K562 (cell line): Measurements from ENCODE around the gene RCSD1. TPM values are rescaled to one million over a fixed set of nuclear protein-coding genes. Genes with fewer than 3 reads are reported as not detected.

Source experiments
- ARID1B ChIP-seq: fragments of 450-650 bp; IDR thresholded peaks from 2 replicates; pipeline ENCODE4 v1.6.1; 2016; ENCODE audit warnings: antibody characterized with exemption, mild to moderate bottlenecking, inconsistent platforms
- BRD9 ChIP-seq: fragments of 450-650 bp; IDR thresholded peaks from 2 replicates; pipeline ENCODE4 v1.6.1; 2018; ENCODE audit warnings: low read depth; ENCODE audit not compliant: partially characterized antibody
- COPS2 ChIP-seq: fragments of 450-650 bp; conservative IDR thresholded peaks from 2 replicates; pipeline ENCODE4 v1.6.1; 2016; ENCODE audit warnings: mild to moderate bottlenecking, moderate library complexity
- FOSL1 ChIP-seq: fragments of 200-800 bp; sonication (Bioruptor generic); conservative IDR thresholded peaks from 2 replicates; pipeline ENCODE4 v1.6.1; 2016; ENCODE audit warnings: missing genetic modification characterization, missing compliant biosample characterization
- HDAC6 ChIP-seq: IDR thresholded peaks from 2 replicates; pipeline ENCODE4 v1.6.1; 2012; ENCODE audit warnings: low read depth, mild to moderate bottlenecking, control low read depth, inconsistent platforms, low read length, moderate library complexity
- HMG20B ChIP-seq: fragments of 250-450 bp; sonication (Bioruptor Pico); IDR thresholded peaks from 2 replicates; pipeline ENCODE4 v1.5.0; 2021; ENCODE audit warnings: mild to moderate bottlenecking
- KAT8 ChIP-seq: fragments of 450-650 bp; IDR thresholded peaks from 2 replicates; pipeline ENCODE4 v1.6.1; 2016; ENCODE audit warnings: low read depth, mild to moderate bottlenecking
- KDM1A ChIP-seq, 2 experiments: fragments of 450-650 bp; IDR thresholded peaks; 2 replicates each; pipeline ENCODE4 v1.6.1; 2016; ENCODE audit warnings: mild to moderate bottlenecking in 2 of 2
- L3MBTL2 ChIP-seq: fragments of 450-650 bp; IDR thresholded peaks from 2 replicates; pipeline ENCODE4 v1.6.1; 2016; ENCODE audit warnings: mild to moderate bottlenecking, moderate library complexity
- LEF1 ChIP-seq: fragments of 450-650 bp; IDR thresholded peaks from 2 replicates; pipeline ENCODE4 v1.6.1; 2016; ENCODE audit warnings: mild to moderate bottlenecking
- NCOA1 ChIP-seq: fragments of 450-650 bp; IDR thresholded peaks from 2 replicates; pipeline ENCODE4 v1.6.1; 2016; ENCODE audit warnings: low read depth
- NFE2 ChIP-seq: IDR thresholded peaks from 2 replicates; pipeline ENCODE4 v1.6.1; 2014; ENCODE audit warnings: antibody characterized with exemption, low read depth
- NFIC ChIP-seq: fragments of 450-650 bp; IDR thresholded peaks from 2 replicates; pipeline ENCODE4 v1.6.1; 2017; ENCODE audit warnings: mild to moderate bottlenecking, inconsistent platforms
- NUFIP1 ChIP-seq: fragments of 450-650 bp; IDR thresholded peaks from 2 replicates; pipeline ENCODE4 v1.6.1; 2018; ENCODE audit not compliant: partially characterized antibody
- PHF21A ChIP-seq: fragments of 450-650 bp; IDR thresholded peaks from 2 replicates; pipeline ENCODE4 v1.6.1; 2017; ENCODE audit warnings: low read depth, borderline replicate concordance
- PTRF ChIP-seq: fragments of 450-650 bp; IDR thresholded peaks from 2 replicates; pipeline ENCODE4 v1.6.1; 2016; ENCODE audit warnings: mild to moderate bottlenecking, missing genetic modification characterization, missing compliant biosample characterization
- RHOXF2B ChIP-seq: fragments of 250-450 bp; sonication (Bioruptor Pico); conservative IDR thresholded peaks from 2 replicates; pipeline ENCODE4 v1.5.1; 2021
- TARDBP ChIP-seq: fragments of 450-650 bp; IDR thresholded peaks from 2 replicates; pipeline ENCODE4 v1.6.1; 2016
- TEAD2 ChIP-seq: fragments of 450-650 bp; IDR thresholded peaks from 2 replicates; pipeline ENCODE4 v1.6.1; 2016; ENCODE audit warnings: missing genetic modification characterization, control low read depth, missing compliant biosample characterization
- XRCC5 ChIP-seq: fragments of 200-400 bp; formaldehyde crosslinking; IDR thresholded peaks from 2 replicates; pipeline ENCODE4 v1.6.1; 2017; ENCODE audit warnings: low read depth, mild to moderate bottlenecking, low read length
- polyA plus RNA-seq, 8 experiments: library from polyadenylated mRNA; depleted of rRNA in 4 of 8; stranded (reverse) in 5 of 8; unstranded in 3 of 8; fragments of >200 nt; fragmentation: Nextera tagmentation in 2 of 8; fragmentation: Illumina TruSeq in 1 of 8; extraction: Ambion mirVana in 2 of 8; extraction: Trizol in 1 of 8; gene quantifications; 2 replicates each; pipeline versions ENCODE4 v1.2.1 to v1.2.3, GENCODE V29; 2011 to 2014; ENCODE audit warnings: inconsistent platforms in 1 of 8, missing spikeins in 1 of 8
- total RNA-seq, 7 experiments: library from RNA; depleted of rRNA in 6 of 7; stranded (reverse); fragments of >200 nt in 6 of 7; fragmentation: Illumina TruSeq in 2 of 7; extraction: Trizol in 2 of 7; gene quantifications; 2 replicates each; pipeline versions ENCODE4 v1.2.1 to v1.2.3, GENCODE V29; 2011 to 2021; ENCODE audit warnings: low replicate concordance in 1 of 7
- TF ChIP-seq, protein P1 (sequence below), 2 experiments: fragments of 200-800 bp in 1 of 2; sonication (Bioruptor generic) in 1 of 2; sonication (generic) in 1 of 2; formaldehyde crosslinking in 1 of 2; IDR thresholded peaks in 1 of 2; conservative IDR thresholded peaks in 1 of 2; 2 replicates each; pipeline versions ENCODE4 v1.5.0 to v1.6.1; 2016 to 2020; ENCODE audit warnings: missing compliant biosample characterization in 1 of 2, missing genetic modification characterization in 1 of 2, missing genetic modification reagents in 1 of 2
- TF ChIP-seq, protein P2 (sequence below): fragments of 250-450 bp; sonication (Bioruptor Pico); IDR thresholded peaks from 2 replicates; pipeline ENCODE4 v1.6.1; 2021; ENCODE audit warnings: mild to moderate bottlenecking
- TF ChIP-seq, protein P3 (sequence below), 2 experiments: fragments of 450-650 bp; conservative IDR thresholded peaks; 2 replicates each; pipeline ENCODE4 v1.6.1; 2017; ENCODE audit warnings: mild to moderate bottlenecking in 2 of 2, moderate library complexity in 2 of 2
- TF ChIP-seq, protein P4 (sequence below): sonication (generic); formaldehyde crosslinking; IDR thresholded peaks from 2 replicates; pipeline ENCODE4 v1.8.0; 2022; ENCODE audit warnings: mild to moderate bottlenecking, missing genetic modification reagents
- TF ChIP-seq, protein P5 (sequence below): fragments of 450-650 bp; formaldehyde crosslinking; IDR thresholded peaks from 2 replicates; pipeline ENCODE4 v1.4.0; 2022; ENCODE audit warnings: missing genetic modification characterization

RCSD1 gene
- total and polyA plus RNA-seq, 9 of the 15 experiments (the other 6 are each of a cell fraction or from before 2014, with no cell fraction given): 7.8 to 69.8 (median 45.3) TPM

DNA sequence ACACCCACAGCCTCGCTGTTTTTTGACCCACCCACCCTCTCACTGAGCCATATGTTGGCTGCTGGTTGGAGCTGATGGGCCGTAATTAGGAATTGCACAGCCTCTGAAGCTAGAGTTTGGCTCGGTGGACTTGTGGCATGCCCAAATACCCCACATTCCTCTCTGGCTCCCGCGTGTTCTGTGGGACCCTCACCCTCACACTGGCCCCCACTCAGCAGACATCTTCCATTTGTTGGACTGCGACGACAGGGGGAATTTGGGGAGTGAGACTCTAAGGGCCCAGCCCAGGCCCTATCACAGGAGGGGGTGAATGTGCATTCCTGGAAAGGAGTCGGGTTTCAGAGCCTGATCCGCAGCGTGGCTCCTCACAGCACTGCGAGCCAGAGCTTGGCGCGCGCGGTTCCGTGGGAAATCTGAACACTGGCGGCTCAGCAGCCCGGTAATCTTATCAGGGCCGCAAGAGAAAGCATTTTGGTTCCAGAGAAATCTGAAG is 5.2 kb downstream of the RCSD1 start (continued):
- TF ChIP-seq, protein P1, sequence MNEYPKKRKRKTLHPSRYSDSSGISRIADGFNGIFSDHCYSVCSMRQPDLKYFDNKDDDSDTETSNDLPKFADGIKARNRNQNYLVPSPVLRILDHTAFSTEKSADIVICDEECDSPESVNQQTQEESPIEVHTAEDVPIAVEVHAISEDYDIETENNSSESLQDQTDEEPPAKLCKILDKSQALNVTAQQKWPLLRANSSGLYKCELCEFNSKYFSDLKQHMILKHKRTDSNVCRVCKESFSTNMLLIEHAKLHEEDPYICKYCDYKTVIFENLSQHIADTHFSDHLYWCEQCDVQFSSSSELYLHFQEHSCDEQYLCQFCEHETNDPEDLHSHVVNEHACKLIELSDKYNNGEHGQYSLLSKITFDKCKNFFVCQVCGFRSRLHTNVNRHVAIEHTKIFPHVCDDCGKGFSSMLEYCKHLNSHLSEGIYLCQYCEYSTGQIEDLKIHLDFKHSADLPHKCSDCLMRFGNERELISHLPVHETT (CRISPR knock-in tag; conservative IDR thresholded peaks at IDR 0.05 in 1 of 2, IDR thresholded peaks at IDR 0.05 in 1 of 2): no peak; a peak in 1 of 4 replicates
- TF ChIP-seq PHF21A (peak; percentile 88; the same call in 1 of the 2 replicates), LEF1 (0 out of 2 replicates have a peak, but pooled peaks have one; percentile 47), FOSL1 (tag) (no peak), ARID1B (peak; percentile 71), COPS2 (no peak), XRCC5 (peak; percentile 78; the same call in 1 of the 2 replicates), NFIC (0 out of 2 replicates have a peak, but pooled peaks have one; percentile 19), HMG20B (no peak), PTRF (no peak), NUFIP1 (no peak), TARDBP (peak; percentile 51; the same call in 1 of the 2 replicates), BRD9 (peak; percentile 80), NFE2 (peak; percentile 85), HDAC6 (no peak), NCOA1 (0 out of 2 replicates have a peak, but pooled peaks have one; percentile 53), KAT8 (no peak), L3MBTL2 (peak; percentile 90), KDM1A (IDR thresholded peaks at IDR 0.05) (peak; percentile 93 to 94), TEAD2 (tag) (peak; percentile 84; the same call in 1 of the 2 replicates), RHOXF2B (CRISPR knock-in tag) (no peak)
- TF ChIP-seq, protein P2, sequence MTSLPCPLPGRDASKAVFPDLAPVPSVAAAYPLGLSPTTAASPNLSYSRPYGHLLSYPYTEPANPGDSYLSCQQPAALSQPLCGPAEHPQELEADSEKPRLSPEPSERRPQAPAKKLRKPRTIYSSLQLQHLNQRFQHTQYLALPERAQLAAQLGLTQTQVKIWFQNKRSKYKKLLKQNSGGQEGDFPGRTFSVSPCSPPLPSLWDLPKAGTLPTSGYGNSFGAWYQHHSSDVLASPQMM: no peak
- TF ChIP-seq, protein P3, sequence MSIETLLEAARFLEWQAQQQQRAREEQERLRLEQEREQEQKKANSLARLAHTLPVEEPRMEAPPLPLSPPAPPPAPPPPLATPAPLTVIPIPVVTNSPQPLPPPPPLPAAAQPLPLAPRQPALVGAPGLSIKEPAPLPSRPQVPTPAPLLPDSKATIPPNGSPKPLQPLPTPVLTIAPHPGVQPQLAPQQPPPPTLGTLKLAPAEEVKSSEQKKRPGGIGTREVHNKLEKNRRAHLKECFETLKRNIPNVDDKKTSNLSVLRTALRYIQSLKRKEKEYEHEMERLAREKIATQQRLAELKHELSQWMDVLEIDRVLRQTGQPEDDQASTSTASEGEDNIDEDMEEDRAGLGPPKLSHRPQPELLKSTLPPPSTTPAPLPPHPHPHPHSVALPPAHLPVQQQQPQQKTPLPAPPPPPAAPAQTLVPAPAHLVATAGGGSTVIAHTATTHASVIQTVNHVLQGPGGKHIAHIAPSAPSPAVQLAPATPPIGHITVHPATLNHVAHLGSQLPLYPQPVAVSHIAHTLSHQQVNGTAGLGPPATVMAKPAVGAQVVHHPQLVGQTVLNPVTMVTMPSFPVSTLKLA (conservative IDR thresholded peaks at IDR 0.05): peak; percentile 46 to 59; a peak in 2 of 4 replicates
- TF ChIP-seq, protein P4, sequence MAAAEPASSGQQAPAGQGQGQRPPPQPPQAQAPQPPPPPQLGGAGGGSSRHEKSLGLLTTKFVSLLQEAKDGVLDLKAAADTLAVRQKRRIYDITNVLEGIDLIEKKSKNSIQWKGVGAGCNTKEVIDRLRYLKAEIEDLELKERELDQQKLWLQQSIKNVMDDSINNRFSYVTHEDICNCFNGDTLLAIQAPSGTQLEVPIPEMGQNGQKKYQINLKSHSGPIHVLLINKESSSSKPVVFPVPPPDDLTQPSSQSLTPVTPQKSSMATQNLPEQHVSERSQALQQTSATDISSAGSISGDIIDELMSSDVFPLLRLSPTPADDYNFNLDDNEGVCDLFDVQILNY (CRISPR knock-in tag): no peak
- TF ChIP-seq, protein P5, sequence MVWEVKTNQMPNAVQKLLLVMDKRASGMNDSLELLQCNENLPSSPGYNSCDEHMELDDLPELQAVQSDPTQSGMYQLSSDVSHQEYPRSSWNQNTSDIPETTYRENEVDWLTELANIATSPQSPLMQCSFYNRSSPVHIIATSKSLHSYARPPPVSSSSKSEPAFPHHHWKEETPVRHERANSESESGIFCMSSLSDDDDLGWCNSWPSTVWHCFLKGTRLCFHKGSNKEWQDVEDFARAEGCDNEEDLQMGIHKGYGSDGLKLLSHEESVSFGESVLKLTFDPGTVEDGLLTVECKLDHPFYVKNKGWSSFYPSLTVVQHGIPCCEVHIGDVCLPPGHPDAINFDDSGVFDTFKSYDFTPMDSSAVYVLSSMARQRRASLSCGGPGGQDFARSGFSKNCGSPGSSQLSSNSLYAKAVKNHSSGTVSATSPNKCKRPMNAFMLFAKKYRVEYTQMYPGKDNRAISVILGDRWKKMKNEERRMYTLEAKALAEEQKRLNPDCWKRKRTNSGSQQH (CRISPR knock-in tag): no peak
